Stomach (tissue), 4 donors: ENCODE measurements around the gene SLC39A13.

Experiments used
- CTCF ChIP-seq, 7 experiments: fragments of 450-650 bp in 4 of 7; fragments of 200-600 bp in 3 of 7; sonication (generic) in 3 of 7; IDR thresholded peaks; one replicate each; pipeline ENCODE4 v1.5.1; 2016 to 2019; ENCODE audit warnings: antibody characterized with exemption in 7 of 7, control low read depth in 2 of 7, mild to moderate bottlenecking in 1 of 7
- EP300 ChIP-seq: sonication (generic); formaldehyde crosslinking; IDR thresholded peaks from one replicate; pipeline ENCODE4 v1.6.1; 2017; ENCODE audit warnings: antibody characterized with exemption
- POLR2A ChIP-seq, 4 donors: fragments of 450-650 bp; IDR thresholded peaks; one replicate each; pipeline ENCODE4 v1.6.1; 2016; ENCODE audit warnings: antibody characterized with exemption in 4 of 4, control low read depth in 2 of 4, mild to moderate bottlenecking in 1 of 4, moderate library complexity in 1 of 4

DNA sequence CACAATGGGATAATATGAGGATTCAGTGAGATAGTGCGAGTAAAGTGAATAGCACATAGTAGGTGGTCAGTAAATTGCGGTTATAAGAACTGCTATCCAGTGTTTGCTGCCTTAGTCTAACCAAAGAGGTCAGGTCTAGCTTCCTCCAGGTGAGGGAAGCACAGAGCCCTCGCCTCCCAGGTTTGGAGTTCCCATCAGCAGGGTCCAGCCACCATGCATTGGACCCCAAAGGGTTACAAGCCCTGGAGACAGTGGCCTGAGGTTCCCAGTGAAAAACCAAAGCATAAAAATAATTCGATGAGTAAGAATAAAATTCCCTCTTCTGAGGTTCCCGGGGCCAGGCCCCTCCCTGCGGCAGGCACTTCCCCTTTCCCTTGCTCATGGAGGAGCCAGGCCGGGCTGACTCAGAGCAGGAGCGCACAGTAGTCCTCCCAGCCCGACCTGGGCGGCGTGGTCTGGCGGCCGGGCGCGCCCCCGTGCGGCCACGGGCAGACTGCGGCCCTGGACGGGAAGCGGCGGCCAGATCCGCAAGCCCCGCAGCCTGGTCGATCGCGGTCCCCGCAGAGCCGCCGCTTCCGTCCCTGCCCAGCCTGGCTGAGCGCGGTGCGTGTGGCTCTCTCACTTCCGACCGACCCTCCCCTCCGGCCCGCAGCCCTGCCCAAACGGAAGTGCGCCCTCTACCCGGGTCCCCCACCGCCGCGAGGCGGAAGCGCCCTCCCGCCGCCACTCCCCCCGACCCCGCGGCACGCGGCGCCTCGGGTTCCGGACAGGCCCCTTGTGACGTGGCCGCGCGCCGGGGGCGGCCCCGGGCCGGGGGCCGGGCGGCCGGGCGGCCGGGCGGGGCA is at the start of gene SLC39A13:
- peak in 5 of 7 experiments; percentile 38 to 88 (median 71) for TF ChIP-seq CTCF (IDR thresholded peaks at IDR 0.05)
- peak in 1 of 4 donors; percentile 56 for TF ChIP-seq POLR2A (IDR thresholded peaks at IDR 0.05)
- no peak for TF ChIP-seq EP300
